H1 (cell line): ENCODE data around the gene MAP1LC3A. TPM values are rescaled to one million over a fixed set of nuclear protein-coding genes. Genes with fewer than 3 reads are reported as not detected.

Experiments
- CTCF ChIA-PET: fragments of 300-600 bp; sonication (Branson Sonifier 250); formaldehyde crosslinking; loops from one replicate; lab custom pipeline; 2021; ENCODE audit not compliant: partially characterized antibody; lab: Charles Lee
- POLR2A ChIA-PET: fragments of 300-600 bp; sonication (Branson Sonifier 250); formaldehyde crosslinking; loops from one replicate; lab custom pipeline; 2021; ENCODE audit warnings: inconsistent platforms; ENCODE audit not compliant: partially characterized antibody; lab: Charles Lee
- DNase-seq, 2 experiments: peaks; one replicate each; pipeline versions ENCODE4 v3.0.0 to v3.0.0-alpha.2; 2010 to 2022; ENCODE audit warnings: low spot score in 2 of 2, low read depth in 1 of 2, mixed read lengths in 1 of 2
- FAIRE-seq: peaks from 2 replicates; lab custom pipeline; 2011; peaks lifted over from hg19 to GRCh38; lab: Jason Lieb, UNC
- H2AFZ ChIP-seq: 2 replicates; pipeline ENCODE4 v1.8.1; 2012; ENCODE audit warnings: low read length, inconsistent platforms
- H2AK5ac ChIP-seq: 2 replicates; pipeline ENCODE4 v1.6.1; 2013; ENCODE audit warnings: low read depth, low read length
- H2BK120ac ChIP-seq: replicated peaks from 2 replicates; pipeline ENCODE3; 2013; ENCODE audit warnings: low read depth, low read length, inconsistent platforms
- H2BK12ac ChIP-seq: 2 replicates; pipeline ENCODE4 v1.6.1; 2013; ENCODE audit warnings: low read depth, low read length
- H2BK15ac ChIP-seq: 2 replicates; pipeline ENCODE4 v1.6.1; 2013; ENCODE audit warnings: low read length
- H2BK20ac ChIP-seq: 2 replicates; pipeline ENCODE4 v1.6.1; 2013; ENCODE audit warnings: low read length
- H2BK5ac ChIP-seq: 2 replicates; pipeline ENCODE4 v1.6.1; 2013; ENCODE audit warnings: low read depth, low read length
- H3K14ac ChIP-seq: 2 replicates; pipeline ENCODE4 v1.6.1; 2013; ENCODE audit warnings: inconsistent platforms; ENCODE audit not compliant: insufficient read length
- H3K18ac ChIP-seq: 2 replicates; pipeline ENCODE4 v1.6.1; 2013; ENCODE audit warnings: low read length; ENCODE audit errors: extremely low read depth
- H3K23ac ChIP-seq: 2 replicates; pipeline ENCODE4 v1.6.1; 2013; ENCODE audit warnings: inconsistent platforms; ENCODE audit not compliant: insufficient read length
- H3K23me2 ChIP-seq: 2 replicates; pipeline ENCODE4 v1.6.1; 2013; ENCODE audit warnings: low read depth, low read length
- H3K27ac ChIP-seq: 2 replicates; pipeline ENCODE4 v1.6.1; 2011; ENCODE audit warnings: low read depth, low read length, inconsistent platforms
- H3K27me3 ChIP-seq, 4 experiments: replicated peaks in 1 of 4; 1 replicate in 1 of 4; 2 replicates in 3 of 4; pipeline versions ENCODE4 v1.6.1 to v1.8.1; 2011 to 2013; ENCODE audit warnings: low read length in 3 of 4, mild to moderate bottlenecking in 3 of 4, inconsistent platforms in 2 of 4, mixed read lengths in 2 of 4, moderate library complexity in 1 of 4; ENCODE audit not compliant: control insufficient read depth in 3 of 4, insufficient read depth in 3 of 4; ENCODE audit errors: extremely low read depth in 1 of 4
- H3K36me3 ChIP-seq, 4 experiments: 2 replicates each; pipeline versions ENCODE4 v1.6.1 to v1.8.1; 2011 to 2013; ENCODE audit warnings: mild to moderate bottlenecking in 4 of 4, low read length in 3 of 4, moderate library complexity in 2 of 4, control low read depth in 1 of 4, inconsistent platforms in 1 of 4; ENCODE audit not compliant: insufficient read depth in 4 of 4, control insufficient read depth in 2 of 4
- H3K4ac ChIP-seq: replicated peaks from 2 replicates; pipeline ENCODE3; 2013; ENCODE audit warnings: low read length, low read depth, mixed read lengths, inconsistent platforms; ENCODE audit not compliant: insufficient read length
- H3K4me1 ChIP-seq, 4 experiments: replicated peaks in 1 of 4; 1 replicate in 1 of 4; 2 replicates in 3 of 4; pipeline versions ENCODE4 v1.6.1 to v1.8.1; 2011 to 2013; ENCODE audit warnings: low read length in 3 of 4, inconsistent platforms in 2 of 4, mixed read lengths in 1 of 4; ENCODE audit not compliant: insufficient read depth in 4 of 4, control insufficient read depth in 3 of 4
- H3K4me2 ChIP-seq, 2 experiments: 2 replicates each; pipeline versions ENCODE4 v1.6.1 to v1.8.1; 2011 to 2013; ENCODE audit warnings: low read depth in 2 of 2, low read length in 2 of 2, control low read depth in 1 of 2, inconsistent platforms in 1 of 2, mild to moderate bottlenecking in 1 of 2; ENCODE audit not compliant: insufficient read depth in 1 of 2
- H3K4me3 ChIP-seq, 4 experiments: fragments of 200-600, 300-600 bp in 1 of 4; sonication (generic), shearing (Covaris generic), sonication (Bioruptor Twin) in 1 of 4; 2 replicates each; pipeline versions ENCODE4 v1.5.1 to v1.8.1; 2011 to 2016; ENCODE audit warnings: low read length in 4 of 4, low read depth in 3 of 4, control low read depth in 2 of 4, inconsistent platforms in 2 of 4, mild to moderate bottlenecking in 2 of 4, mixed read lengths in 1 of 4, moderate library complexity in 1 of 4; ENCODE audit not compliant: insufficient read depth in 2 of 4; ENCODE audit errors: extremely low read depth in 1 of 4
- H3K56ac ChIP-seq: replicated peaks from 2 replicates; pipeline ENCODE3; 2013; ENCODE audit warnings: low read depth, mild to moderate bottlenecking, mixed read lengths, low read length, inconsistent platforms; ENCODE audit not compliant: insufficient read length
- H3K79me1 ChIP-seq: 2 replicates; pipeline ENCODE4 v1.6.1; 2013; ENCODE audit warnings: low read depth, low read length, control low read depth
- H3K79me2 ChIP-seq, 2 experiments: 2 replicates each; pipeline versions ENCODE4 v1.6.1 to v1.8.1; 2012 to 2013; ENCODE audit warnings: low read length in 2 of 2, mild to moderate bottlenecking in 2 of 2, inconsistent platforms in 1 of 2; ENCODE audit not compliant: insufficient read depth in 2 of 2, control insufficient read depth in 1 of 2
- H3K9ac ChIP-seq, 4 experiments: replicated peaks in 1 of 4; 1 replicate in 1 of 4; 2 replicates in 3 of 4; pipeline versions ENCODE4 v1.6.1 to v1.8.1; 2011 to 2013; ENCODE audit warnings: low read depth in 3 of 4, low read length in 3 of 4, control low read depth in 2 of 4, mild to moderate bottlenecking in 2 of 4, moderate library complexity in 2 of 4, inconsistent platforms in 1 of 4; ENCODE audit errors: extremely low read depth in 1 of 4
- H3K9me3 ChIP-seq, 2 experiments: 2 replicates each; pipeline versions ENCODE4 v1.6.1 to v1.8.1; 2012 to 2013; ENCODE audit warnings: mild to moderate bottlenecking in 2 of 2, moderate library complexity in 2 of 2, control low read depth in 1 of 2, inconsistent platforms in 1 of 2, low read depth in 1 of 2, low read length in 1 of 2, mixed read lengths in 1 of 2; ENCODE audit not compliant: insufficient read depth in 2 of 2
- H4K20me1 ChIP-seq, 2 experiments: replicated peaks in 1 of 2; 2 replicates each; pipeline versions ENCODE3 to v1.8.1; 2011 to 2013; ENCODE audit warnings: inconsistent platforms in 2 of 2, low read length in 2 of 2, mild to moderate bottlenecking in 1 of 2; ENCODE audit not compliant: insufficient read depth in 2 of 2, control insufficient read depth in 1 of 2
- H4K5ac ChIP-seq: 2 replicates; pipeline ENCODE4 v1.6.1; 2013; ENCODE audit warnings: low read length, low read depth, mixed read lengths, inconsistent platforms; ENCODE audit not compliant: insufficient read length
- H4K8ac ChIP-seq: 2 replicates; pipeline ENCODE4 v1.8.0; 2013; ENCODE audit warnings: mild to moderate bottlenecking, moderate library complexity, low read length, inconsistent platforms; ENCODE audit not compliant: insufficient read depth; ENCODE audit errors: extremely low read depth
- H4K91ac ChIP-seq: replicated peaks from 2 replicates; pipeline ENCODE3; 2013; ENCODE audit warnings: low read length, mixed read lengths, inconsistent platforms; ENCODE audit not compliant: insufficient read length
- CBX5 ChIP-seq: fragments of 300-800, 300-1000 bp; sonication (generic); IDR thresholded peaks from 2 replicates; pipeline ENCODE4 v1.7.1; 2016; ENCODE audit warnings: antibody characterized with exemption, low read length, low read depth
- CHD2 ChIP-seq: IDR thresholded peaks from 2 replicates; pipeline ENCODE4 v1.6.1; 2012; ENCODE audit warnings: low read length, improper control_type of control experiment
- EGR1 ChIP-seq: IDR thresholded peaks from 2 replicates; pipeline ENCODE4 v1.6.1; 2011; ENCODE audit warnings: low read depth, low read length, borderline replicate concordance
- EZH2 ChIP-seq: fragments of 200-600 bp; sonication (generic); IDR thresholded peaks from 2 replicates; pipeline ENCODE4 v1.7.1; 2012; ENCODE audit warnings: low read depth, mild to moderate bottlenecking, moderate library complexity, low read length, inconsistent platforms; ENCODE audit not compliant: severe bottlenecking
- GABPA ChIP-seq: IDR thresholded peaks from 2 replicates; pipeline ENCODE4 v1.6.1; 2011; ENCODE audit warnings: mild to moderate bottlenecking, low read length, moderate library complexity, borderline replicate concordance; ENCODE audit not compliant: insufficient read depth
- HDAC2 ChIP-seq, 2 experiments: fragments of 300-600 bp in 1 of 2; sonication (generic) in 1 of 2; IDR thresholded peaks; 2 replicates each; pipeline ENCODE4 v1.6.1; 2011 to 2012; ENCODE audit warnings: low read depth in 2 of 2, low read length in 2 of 2, mild to moderate bottlenecking in 2 of 2, moderate library complexity in 2 of 2, borderline replicate concordance in 1 of 2, inconsistent platforms in 1 of 2
- KDM4A ChIP-seq: IDR thresholded peaks from one replicate; pipeline ENCODE4 v1.7.1; 2012; ENCODE audit warnings: low read depth, mild to moderate bottlenecking, moderate library complexity, low read length, inconsistent platforms; ENCODE audit not compliant: severe bottlenecking
- MAFK ChIP-seq: IDR thresholded peaks from 2 replicates; pipeline ENCODE4 v1.6.1; 2012; ENCODE audit warnings: low read depth, mild to moderate bottlenecking, improper control_type of control experiment, low read length
- NANOG ChIP-seq: IDR thresholded peaks from 2 replicates; pipeline ENCODE4 v1.6.1; 2011; ENCODE audit warnings: low read length, low read depth, mild to moderate bottlenecking, inconsistent platforms; ENCODE audit not compliant: insufficient read depth, poor library complexity, severe bottlenecking
- POLR2AphosphoS5 ChIP-seq: IDR thresholded peaks from 2 replicates; pipeline ENCODE4 v1.6.1; 2011; ENCODE audit warnings: low read depth, low read length
- SAP30 ChIP-seq: fragments of 300-600 bp; sonication (generic); IDR thresholded peaks from 2 replicates; pipeline ENCODE4 v1.7.1; 2012; ENCODE audit warnings: low read length, moderate library complexity, mild to moderate bottlenecking, inconsistent platforms; ENCODE audit not compliant: insufficient read depth, insufficient replicate concordance
- SIN3A ChIP-seq, 2 experiments: IDR thresholded peaks in 1 of 2; conservative IDR thresholded peaks in 1 of 2; 2 replicates each; pipeline ENCODE4 v1.6.1; 2011 to 2012; ENCODE audit warnings: low read length in 2 of 2, improper control_type of control experiment in 1 of 2, low read depth in 1 of 2, mild to moderate bottlenecking in 1 of 2
- SP2 ChIP-seq: IDR thresholded peaks from 2 replicates; pipeline ENCODE4 v1.6.1; 2012; ENCODE audit warnings: mild to moderate bottlenecking, low read length, inconsistent platforms
- SUZ12 ChIP-seq: fragments of 200-600 bp; sonication (generic); IDR thresholded peaks from 2 replicates; pipeline ENCODE4 v1.6.1; 2012; ENCODE audit warnings: mild to moderate bottlenecking, inconsistent platforms, low read length, moderate library complexity, mixed read lengths
- WGBS, 2 experiments: shearing (Covaris generic) in 1 of 2; methylation state at CpG; one replicate each; pipeline versions ENCODE4 v1.1.6 to v1.1.7; 2013 to 2015; ENCODE audit warnings: low lambda C conversion rate in 2 of 2, mixed read lengths in 2 of 2, inconsistent platforms in 1 of 2, low coverage in 1 of 2, missing lambda C conversion rate in 1 of 2; ENCODE audit not compliant: insufficient replicate concordance in 2 of 2, insufficient coverage in 1 of 2, insufficient read length in 1 of 2; ENCODE audit errors: extremely low coverage in 1 of 2, missing lambda C conversion rate in 1 of 2; 5-methylcytosine and 5-hydroxymethylcytosine counted together
- polyA plus RNA-seq, 7 experiments: library from polyadenylated mRNA; depleted of rRNA in 3 of 7; stranded (reverse) in 5 of 7; unstranded in 2 of 7; fragments of >200 nt in 5 of 7; fragments of 200-250 nt in 2 of 7; gene quantifications; 1 replicate in 5 of 7; 2 replicates in 1 of 7; 4 replicates in 1 of 7; pipeline versions ENCODE4 v1.2.1 to v1.2.3, GENCODE V29; 2011 to 2013; ENCODE audit warnings: missing spikeins in 2 of 7, mixed read lengths in 2 of 7
- total RNA-seq: library from RNA; stranded (reverse); fragmentation: NEBNext Ultra II Directional; extraction: Animal tissue kit (Norgen Biotek cat#: 25700); gene quantifications from 2 replicates; pipeline ENCODE4 v1.2.1, GENCODE V29; 2021

MAP1LC3A gene
- total and polyA plus RNA-seq, 2 of the 8 experiments (the other 6 are each of a cell fraction or from before 2014, with no cell fraction given) = 5.0 to 6.1 TPM

DNA sequence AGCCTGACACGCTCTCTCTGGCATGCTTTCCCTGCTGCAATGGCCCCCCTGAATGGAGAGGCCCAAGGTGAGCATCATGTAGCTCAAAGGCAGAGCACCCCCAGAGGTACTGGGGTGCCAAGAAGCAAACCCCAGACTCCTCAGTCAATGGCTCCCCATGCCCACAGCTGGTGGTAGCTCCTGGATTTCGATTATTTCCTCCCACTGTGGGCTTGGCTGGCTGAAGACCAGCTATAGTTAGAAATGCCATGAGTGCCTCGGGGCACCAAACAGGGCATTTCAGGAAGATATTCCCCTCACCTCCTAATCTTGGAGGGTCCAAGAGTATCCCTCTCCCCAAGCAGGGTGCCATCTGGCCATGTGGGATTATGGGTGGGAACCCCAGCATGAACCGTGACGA, 16.8 kb downstream of the MAP1LC3A start:
- no peak overlapping the region for H3K4me3 ChIP-seq
- no peak overlapping the region for H2BK15ac ChIP-seq
- no peaks in the 10 kb centered on the region for H3K79me2 ChIP-seq
- H4K91ac ChIP-seq = no peak overlapping the region
- no peak overlapping the region for H3K14ac ChIP-seq
- H4K5ac ChIP-seq = no peak overlapping the region
- no peak overlapping the region for H2BK20ac ChIP-seq
- H3K23me2 ChIP-seq = no peaks in the 10 kb centered on the region
- H2BK5ac ChIP-seq = no peak overlapping the region
- 91% methylated on average over 5 of the region's 5 CpGs; no CpG with 5 or more reads in 1 of the 2 experiments for WGBS, 2 experiments
- H3K79me1 ChIP-seq = no peaks in the 10 kb centered on the region
- FAIRE-seq (no peak), DNase-seq (no peak)
- H2AK5ac ChIP-seq = no peak overlapping the region
- H3K9ac ChIP-seq = no peak overlapping the region
- H3K18ac ChIP-seq = no peak overlapping the region
- no peak overlapping the region for H3K23ac ChIP-seq
- H3K36me3 ChIP-seq = peaks cover 0 to 3% (median 0%) of the 10 kb centered on the region in 4 experiments; a peak in 1 of 8 replicates
- no peaks in the 10 kb centered on the region for H4K20me1 ChIP-seq
- H3K56ac ChIP-seq = no peak overlapping the region
- H3K4me1 ChIP-seq = no peaks in the 10 kb centered on the region
- H2AFZ ChIP-seq = no peak overlapping the region
- no peak overlapping the region for H2BK120ac ChIP-seq
- H2BK12ac ChIP-seq = no peak overlapping the region
- no peak overlapping the region for H4K8ac ChIP-seq
- H3K27me3 ChIP-seq = no peaks in the 10 kb centered on the region
- H3K9me3 ChIP-seq = no peaks in the 10 kb centered on the region
- no peak overlapping the region for H3K27ac ChIP-seq
- no peak overlapping the region for H3K4me2 ChIP-seq
- no peak overlapping the region for H3K4ac ChIP-seq
- ChIA-PET CTCF (interaction anchor here (0.7 to 1.6 kb wide), 2 partner anchors 13 to 16 kb away, joined by 3 to 5 read pairs; no protein-coding TSS in a partner anchor), POLR2A (no interaction called here)
- TF ChIP-seq MAFK (no peak), SUZ12 (no peak), CBX5 (no peak), SIN3A (conservative IDR thresholded peaks at IDR 0.05 in 1 of 2, IDR thresholded peaks at IDR 0.05 in 1 of 2; ENCODE audit: low read depth in 1 of 2, low read length in 2 of 2) (no peak), SAP30 (no peak), EZH2 (no peak), KDM4A (no peak), CHD2 (no peak), HDAC2 (IDR thresholded peaks at IDR 0.05; ENCODE audit: borderline replicate concordance in 1 of 2, low read depth in 2 of 2, low read length in 2 of 2) (no peak), EGR1 (no peak), NANOG (no peak), SP2 (no peak), GABPA (no peak), POLR2AphosphoS5 (no peak)
